GM12865 (cell line): ENCODE data around the gene CAP2.
"Not testable (repeated sequence)": the region's sequence is repeated elsewhere in the genome, so short reads cannot be mapped to it uniquely, and the experiment has no call there.

ENCODE experiments used
- DNase-seq: peaks from one replicate; pipeline ENCODE4 v3.0.0; 2010; ENCODE audit warnings: low read depth
- H3K4me3 ChIP-seq: 2 replicates; pipeline ENCODE4 v1.5.1; 2011; ENCODE audit warnings: mild to moderate bottlenecking, low read depth, low read length, control low read depth
- TF ChIP-seq, protein P1 (sequence below): IDR thresholded peaks from 2 replicates; pipeline ENCODE4 v1.5.1; 2011; ENCODE audit warnings: low read length, control low read depth, low read depth, inconsistent platforms; ENCODE audit not compliant: insufficient read depth; ENCODE audit errors: missing control alignments

CAP2 gene

DNA sequence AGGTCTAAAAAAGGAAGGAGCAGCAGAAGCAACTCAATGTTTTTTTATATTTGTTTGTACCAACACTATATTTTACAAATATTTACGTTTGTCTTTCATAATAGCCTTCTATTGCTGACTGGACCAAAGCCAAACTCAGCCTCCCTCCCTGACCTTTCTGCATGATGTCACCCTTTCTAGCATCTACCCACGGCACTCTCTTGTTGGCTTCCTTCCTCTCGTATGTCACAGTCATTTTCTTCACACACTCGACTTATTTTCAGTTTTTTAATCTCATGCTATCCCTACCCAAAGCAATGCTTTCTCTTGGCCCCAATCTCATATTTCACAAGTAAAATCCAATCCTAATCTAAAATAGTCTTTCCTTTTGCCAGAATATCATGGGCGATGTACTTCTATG lies 190.4 kb downstream of the CAP2 start:
- no peak for DNase-seq
- no peak overlapping the region for H3K4me3 ChIP-seq
- TF ChIP-seq, protein P1, sequence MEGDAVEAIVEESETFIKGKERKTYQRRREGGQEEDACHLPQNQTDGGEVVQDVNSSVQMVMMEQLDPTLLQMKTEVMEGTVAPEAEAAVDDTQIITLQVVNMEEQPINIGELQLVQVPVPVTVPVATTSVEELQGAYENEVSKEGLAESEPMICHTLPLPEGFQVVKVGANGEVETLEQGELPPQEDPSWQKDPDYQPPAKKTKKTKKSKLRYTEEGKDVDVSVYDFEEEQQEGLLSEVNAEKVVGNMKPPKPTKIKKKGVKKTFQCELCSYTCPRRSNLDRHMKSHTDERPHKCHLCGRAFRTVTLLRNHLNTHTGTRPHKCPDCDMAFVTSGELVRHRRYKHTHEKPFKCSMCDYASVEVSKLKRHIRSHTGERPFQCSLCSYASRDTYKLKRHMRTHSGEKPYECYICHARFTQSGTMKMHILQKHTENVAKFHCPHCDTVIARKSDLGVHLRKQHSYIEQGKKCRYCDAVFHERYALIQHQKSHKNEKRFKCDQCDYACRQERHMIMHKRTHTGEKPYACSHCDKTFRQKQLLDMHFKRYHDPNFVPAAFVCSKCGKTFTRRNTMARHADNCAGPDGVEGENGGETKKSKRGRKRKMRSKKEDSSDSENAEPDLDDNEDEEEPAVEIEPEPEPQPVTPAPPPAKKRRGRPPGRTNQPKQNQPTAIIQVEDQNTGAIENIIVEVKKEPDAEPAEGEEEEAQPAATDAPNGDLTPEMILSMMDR: no peak

DNA sequence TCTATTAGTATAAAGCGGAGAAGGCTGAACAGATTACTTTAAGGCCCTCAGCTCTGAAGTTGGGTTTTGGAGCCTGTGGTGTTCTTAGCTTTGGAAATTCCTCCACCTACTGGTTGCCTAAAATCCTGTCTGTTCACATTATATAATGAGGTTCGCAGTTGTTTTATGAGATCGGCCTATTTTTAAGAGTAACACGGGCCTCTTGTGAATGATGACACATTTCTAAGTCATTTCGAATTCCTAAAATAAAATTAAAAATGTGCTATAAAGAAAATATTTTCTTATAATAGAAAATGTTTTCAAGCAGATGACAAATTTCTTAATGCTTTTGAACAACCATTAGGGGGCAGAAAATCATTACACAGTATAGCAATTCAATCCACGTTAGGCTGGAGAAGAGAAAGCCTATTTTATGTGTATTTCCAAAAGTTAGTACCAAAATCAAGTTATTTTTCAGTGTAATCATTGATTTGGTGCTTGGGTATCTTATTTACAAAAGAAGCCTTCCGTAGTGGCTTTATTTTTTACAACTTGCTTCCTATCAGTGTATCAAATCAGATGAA lies 190.9 kb downstream of the CAP2 start:
- peak; percentile 46 for DNase-seq
- TF ChIP-seq, protein P1: peak; percentile 25
- H3K4me3 ChIP-seq: no peak overlapping the region

DNA sequence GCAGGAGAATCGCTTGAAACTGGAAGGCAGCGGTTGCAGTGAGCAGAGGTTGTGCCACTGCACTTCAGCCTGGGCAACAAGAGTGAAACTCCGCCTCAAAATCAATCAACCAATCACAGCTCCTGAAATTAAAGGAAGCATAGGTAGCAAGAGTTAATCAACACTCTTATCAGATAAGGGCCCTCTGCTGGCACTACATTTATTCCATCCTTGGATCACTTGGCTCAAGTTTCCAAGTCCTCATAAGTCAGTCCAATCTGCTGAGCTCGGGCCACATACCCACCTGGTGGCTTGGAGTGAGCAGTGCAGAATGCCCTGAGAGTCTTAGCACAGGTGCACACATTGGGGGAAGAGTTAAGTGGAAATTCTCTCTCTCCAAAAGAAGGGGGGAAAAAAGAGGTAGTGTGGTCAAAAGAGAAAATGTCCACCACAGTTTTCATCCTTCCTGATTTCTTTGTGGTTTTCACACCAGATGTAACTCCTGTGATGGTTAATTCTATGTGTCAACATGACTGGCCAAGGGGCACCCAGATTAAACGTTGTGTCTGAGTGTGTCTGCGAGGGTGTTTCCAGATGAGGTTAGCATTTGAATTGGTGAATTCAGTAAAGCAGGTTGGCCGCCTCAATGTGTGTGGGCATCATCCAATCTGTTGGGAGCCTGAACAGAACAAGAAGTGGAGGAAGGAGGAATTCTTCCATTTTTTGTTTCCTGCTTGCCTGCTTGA lies 192.5 kb downstream of the CAP2 start:
- peak; percentile 19 for DNase-seq
- H3K4me3 ChIP-seq: no peak overlapping the region
- TF ChIP-seq, protein P1: peak; percentile 20

DNA sequence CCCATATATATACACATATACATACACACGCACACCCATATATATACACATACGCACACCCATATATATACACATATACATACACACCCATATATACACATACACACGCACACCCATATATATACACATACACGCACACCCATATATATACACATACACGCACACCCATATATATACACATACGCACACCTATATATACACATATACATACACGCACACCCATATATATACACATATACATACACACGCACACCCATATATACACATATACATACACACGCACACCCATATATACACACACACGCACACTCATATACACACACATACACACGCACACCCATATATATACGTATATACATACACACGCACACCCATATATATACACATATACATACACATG lies 193.2 kb downstream of the CAP2 start:
- H3K4me3 ChIP-seq, DNase-seq: not testable (repeated sequence)

DNA sequence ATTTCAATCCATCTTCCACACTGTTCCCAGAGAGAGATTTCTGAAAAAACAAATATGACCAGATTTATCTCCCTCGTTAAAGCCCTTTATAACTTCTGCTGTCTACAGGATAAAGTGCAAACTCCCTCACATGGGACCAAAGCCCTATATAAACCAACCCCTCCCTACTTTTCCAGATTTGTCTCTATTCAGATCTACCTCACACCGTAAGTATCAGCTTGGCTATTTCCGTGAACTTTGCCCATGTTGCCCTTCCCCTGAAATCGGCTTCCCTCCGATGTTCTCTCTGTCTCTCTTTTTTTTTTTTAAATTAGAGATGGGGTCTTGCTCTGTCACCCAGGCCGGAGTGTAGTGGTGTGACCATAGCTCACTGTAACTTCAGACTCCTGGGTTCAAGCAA lies 194.6 kb downstream of the CAP2 start:
- TF ChIP-seq, protein P1: no peak
- DNase-seq: no peak
- H3K4me3 ChIP-seq: no peak overlapping the region

DNA sequence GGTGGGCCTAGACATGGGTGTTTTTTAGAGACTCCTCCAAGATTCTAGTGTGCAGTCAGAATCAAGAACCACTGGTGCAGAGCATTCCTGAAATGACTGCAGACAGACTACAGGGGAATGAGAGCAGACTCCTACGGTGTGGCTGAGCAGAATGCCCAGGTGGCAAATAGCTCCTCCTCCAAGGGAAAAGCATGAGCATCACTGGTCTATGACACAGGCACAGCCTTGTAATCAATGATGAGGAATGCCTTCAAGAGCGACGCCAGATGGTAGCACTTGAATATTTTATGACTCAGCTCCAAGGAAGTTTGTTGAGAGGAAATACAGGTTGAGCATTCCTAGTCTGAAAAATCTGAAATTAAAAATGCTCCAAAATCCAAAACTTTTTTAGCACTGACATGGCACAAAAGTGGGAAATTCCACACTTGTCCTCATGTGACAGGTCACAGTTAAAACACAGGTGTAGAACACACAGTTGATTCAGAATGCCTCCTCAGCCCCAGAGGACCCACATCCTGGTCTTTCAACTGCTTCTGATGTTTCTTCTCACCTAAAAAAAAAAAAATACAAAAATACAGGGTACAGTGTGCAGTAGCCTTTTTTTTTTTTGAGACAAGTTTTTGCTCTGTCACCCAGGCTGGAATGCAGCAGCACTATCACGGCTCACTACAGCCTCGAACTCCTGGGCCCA lies 196.2 kb downstream of the CAP2 start:
- TF ChIP-seq, protein P1: no peak
- H3K4me3 ChIP-seq: no peak overlapping the region
- peak; percentile 24 for DNase-seq

DNA sequence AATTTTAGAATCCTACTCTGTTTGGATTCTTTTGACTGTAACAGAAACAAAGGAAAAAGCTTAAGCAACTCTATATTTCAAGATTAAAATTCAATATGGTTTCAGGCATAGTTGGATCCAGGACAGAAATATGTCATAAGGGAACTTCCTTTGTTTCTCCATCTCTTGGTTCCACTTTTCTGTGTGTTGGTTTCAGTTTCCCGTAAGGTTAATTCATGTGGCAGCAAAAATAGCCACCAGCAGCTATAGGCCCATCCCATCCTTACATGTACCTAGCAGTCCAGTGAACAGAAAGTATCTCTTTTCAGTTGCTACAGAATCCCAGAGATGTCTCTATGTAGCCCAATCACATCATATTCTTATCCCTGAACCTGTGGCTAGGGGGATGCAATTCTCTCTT lies 197.9 kb downstream of the CAP2 start:
- TF ChIP-seq, protein P1: no peak
- no peak overlapping the region for H3K4me3 ChIP-seq
- peak; percentile 18 for DNase-seq
